ENCODE results near the gene XAGE5.
"Not testable (repeated sequence)": the region's sequence is repeated elsewhere in the genome, so short reads cannot be mapped to it uniquely, and the experiment has no call there.

DNA sequence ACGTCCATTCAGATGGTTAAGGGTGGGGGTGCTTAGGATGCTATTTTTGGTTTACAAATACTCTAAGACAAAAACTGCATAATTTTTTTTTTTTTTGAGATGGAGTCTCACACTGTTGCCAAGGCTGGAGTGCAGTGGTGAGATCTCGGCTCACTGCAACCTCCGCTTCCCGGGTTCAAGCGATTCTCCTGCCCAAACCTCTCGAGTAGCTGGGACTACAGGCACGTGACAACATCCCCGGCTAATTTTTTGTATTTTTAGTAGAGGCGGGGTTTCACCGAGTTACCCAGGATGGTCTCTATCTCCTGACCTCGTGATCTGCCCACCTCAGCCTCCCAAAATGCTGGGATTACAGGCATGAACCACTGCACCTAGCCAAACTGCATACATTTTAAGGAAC, 37.6 kb upstream of the XAGE5 start:
- TF ChIP-seq, protein P1, sequence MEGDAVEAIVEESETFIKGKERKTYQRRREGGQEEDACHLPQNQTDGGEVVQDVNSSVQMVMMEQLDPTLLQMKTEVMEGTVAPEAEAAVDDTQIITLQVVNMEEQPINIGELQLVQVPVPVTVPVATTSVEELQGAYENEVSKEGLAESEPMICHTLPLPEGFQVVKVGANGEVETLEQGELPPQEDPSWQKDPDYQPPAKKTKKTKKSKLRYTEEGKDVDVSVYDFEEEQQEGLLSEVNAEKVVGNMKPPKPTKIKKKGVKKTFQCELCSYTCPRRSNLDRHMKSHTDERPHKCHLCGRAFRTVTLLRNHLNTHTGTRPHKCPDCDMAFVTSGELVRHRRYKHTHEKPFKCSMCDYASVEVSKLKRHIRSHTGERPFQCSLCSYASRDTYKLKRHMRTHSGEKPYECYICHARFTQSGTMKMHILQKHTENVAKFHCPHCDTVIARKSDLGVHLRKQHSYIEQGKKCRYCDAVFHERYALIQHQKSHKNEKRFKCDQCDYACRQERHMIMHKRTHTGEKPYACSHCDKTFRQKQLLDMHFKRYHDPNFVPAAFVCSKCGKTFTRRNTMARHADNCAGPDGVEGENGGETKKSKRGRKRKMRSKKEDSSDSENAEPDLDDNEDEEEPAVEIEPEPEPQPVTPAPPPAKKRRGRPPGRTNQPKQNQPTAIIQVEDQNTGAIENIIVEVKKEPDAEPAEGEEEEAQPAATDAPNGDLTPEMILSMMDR (conservative IDR thresholded peaks at IDR 0.05) = not testable (repeated sequence)
- not testable (repeated sequence) for TF ChIP-seq ZFX (IDR thresholded peaks at IDR 0.05)
